Islet of Langerhans (tissue), 1 donor: Measurements from ENCODE around the gene IPO13.

Source experiments
- FAIRE-seq: peaks from one replicate; lab custom pipeline; 2011; peaks lifted over from hg19 to GRCh38; lab: Jason Lieb, UNC

Gene IPO13

GRCh38 chr1:43991200-43991475 lies 44.4 kb downstream of the IPO13 start:
- FAIRE-seq = no peak

DNA sequence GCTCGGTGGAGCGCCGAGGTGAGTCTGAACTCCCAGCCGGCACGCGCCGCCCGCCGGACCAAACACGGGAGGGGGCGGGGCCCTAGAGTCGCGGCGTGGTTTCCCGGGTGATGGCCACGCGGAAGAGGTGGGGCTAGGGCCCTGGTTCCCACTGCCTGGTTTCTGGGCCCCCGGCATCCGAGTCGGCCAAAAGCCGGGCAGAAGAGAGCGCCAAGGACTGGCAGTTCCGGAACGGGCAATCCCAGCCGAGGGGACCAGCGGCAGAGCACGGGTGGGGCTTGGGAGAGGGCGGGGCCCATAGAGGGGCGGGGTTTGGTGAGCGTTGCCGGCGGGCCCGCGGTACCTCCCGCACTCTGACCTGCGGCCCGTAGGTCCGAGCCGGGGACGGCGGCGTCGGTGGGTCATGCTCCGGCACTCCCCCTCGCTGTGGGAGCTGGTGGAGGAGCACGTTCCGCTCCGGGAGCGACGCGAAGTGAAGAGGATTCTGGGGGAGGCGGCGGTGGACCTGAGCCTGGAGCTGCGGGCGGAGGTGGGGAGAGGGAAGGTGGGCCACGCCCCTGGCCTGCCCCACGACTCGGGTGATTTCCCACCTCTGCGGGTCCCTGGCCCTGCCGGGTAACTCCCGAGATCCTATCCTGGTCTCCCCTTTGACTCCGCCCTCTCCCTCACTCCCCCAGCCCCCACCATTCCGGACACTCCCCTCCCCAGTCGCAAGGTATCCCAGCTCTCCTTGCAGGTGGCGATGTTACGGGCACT lies 44.9 kb downstream of the IPO13 start, which contains the start of gene CCDC24:
TSS of gene CCDC24 (plus strand) at position 124 of the 756 bp plus-strand sequence. CDS start at position 404, 280 bp downstream.
- peak; percentile 17 for FAIRE-seq

GRCh38 chr1:43992232-43992995 lies 45.7 kb downstream of the IPO13 start:
- FAIRE-seq = no peak

DNA sequence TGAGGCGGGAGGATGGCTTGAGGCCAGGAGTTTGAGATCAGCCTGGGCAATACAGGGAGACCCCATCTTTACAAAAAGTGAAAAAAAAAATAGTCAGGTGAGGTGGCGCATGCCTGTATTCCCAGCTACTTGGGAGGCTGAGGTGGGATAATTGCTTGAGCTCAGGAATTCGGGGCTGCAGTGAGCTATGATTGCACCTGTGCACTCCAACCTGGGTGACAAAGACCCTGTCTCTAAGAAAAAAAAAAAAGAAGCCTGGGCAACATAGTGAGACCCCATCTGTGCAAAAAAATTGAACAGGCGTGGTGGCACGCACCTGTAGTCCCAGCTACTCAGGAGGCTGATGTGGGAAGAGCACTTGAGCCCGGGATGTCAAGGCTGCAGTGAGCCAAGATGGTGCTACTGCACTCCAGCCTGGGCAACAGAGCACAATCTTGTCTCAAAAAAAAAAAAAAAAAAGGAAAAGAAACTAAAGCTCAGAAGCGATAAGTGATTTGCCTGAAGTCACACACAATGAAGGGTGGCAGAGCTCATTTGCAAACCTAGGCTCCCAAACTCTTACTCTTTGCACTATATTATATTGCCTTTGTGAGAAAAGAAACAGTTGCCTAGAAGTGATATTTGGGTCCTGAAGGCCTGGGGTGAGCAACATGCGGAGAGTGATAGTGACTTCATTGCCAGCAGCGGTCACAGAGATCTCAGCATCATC lies 46.6 kb downstream of the IPO13 start:
- no peak for FAIRE-seq

GRCh38 chr1:43994071-43994470 lies 47.3 kb downstream of the IPO13 start:
- FAIRE-seq = no peak

DNA sequence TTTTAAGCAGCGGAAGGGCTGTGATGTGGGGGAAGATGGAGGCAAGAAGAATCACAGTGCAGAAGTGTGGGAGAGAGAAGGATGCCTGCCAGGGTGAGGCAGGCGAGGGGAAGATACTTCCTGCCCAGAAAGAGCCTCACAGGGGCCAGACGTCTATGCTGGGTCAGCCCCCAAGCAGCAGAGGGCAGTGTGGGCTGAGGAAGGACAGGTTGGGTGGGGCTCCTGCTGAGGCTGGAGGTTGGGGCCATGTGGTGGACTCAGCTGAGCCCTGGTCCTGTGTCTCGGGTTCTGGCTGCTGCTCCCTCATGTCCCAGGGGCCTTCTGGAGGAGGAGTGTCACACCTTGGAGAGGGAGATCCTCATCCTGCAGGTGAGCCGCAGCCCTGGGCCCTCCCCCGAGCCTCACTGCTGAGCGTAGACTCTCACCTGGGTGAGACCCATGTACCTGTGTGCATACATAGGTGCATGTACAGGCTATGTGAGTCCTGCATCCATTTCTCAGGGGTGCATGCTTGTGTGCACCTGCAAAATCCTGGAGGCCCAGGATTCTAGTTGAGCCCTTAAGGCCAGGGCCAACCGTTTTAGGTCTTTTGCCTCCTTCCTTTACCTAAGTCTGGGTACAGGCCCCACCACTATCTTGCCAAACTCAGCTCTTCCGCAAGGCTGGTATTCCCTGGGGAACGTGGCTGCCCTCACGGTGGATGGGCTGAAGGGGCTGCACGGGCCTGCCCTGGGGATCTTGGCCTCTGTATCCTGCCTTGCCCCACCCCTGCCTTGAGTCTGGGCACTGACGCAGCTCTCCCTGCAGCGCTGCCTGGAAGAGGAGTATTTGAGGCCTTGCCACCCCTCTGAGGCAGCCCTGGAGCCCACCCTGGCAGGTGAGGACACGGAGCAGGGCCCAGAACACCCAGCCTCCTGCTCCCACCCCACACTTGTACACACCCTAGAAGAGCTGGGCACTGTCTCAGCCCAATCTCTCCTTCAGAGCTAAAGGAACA lies 48.3 kb downstream of the IPO13 start:
- FAIRE-seq = no peak

DNA sequence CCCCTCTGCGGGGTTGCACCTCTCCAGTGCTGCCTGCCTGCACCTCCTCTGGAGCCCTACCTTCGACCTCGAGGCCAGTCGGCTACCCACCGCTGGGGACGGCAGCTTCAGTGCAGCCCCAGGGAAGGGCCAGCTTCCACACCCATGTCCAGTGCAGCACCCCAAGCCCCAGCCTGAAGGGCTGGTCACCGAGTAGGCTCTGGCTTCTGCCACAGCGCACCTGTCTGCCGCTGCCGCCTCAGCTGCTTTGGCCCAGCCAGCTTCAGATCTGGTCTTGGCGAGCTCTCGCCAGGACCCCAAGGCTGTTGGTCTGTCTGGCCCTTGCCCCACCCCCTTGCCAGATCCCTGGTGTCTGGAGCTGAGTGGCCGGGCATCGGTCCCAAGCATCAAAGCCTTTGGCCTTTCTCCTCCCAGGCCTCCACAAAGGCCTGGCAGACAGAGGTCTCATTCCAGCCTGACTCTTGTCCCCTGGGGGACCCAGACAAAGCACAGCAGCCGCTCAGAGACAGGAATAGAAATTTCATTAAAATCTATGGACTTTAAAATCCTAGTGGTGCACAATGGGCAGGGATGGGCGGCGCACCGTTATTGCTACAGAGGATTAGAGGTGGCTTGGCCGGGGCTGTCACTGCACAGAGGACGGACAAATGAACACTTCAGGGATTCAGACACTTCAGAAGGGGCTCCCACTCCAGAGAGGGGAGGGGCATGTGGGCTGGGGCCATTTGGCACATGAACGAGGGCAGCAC lies 49.4 kb downstream of the IPO13 start:
- FAIRE-seq = no peak

DNA sequence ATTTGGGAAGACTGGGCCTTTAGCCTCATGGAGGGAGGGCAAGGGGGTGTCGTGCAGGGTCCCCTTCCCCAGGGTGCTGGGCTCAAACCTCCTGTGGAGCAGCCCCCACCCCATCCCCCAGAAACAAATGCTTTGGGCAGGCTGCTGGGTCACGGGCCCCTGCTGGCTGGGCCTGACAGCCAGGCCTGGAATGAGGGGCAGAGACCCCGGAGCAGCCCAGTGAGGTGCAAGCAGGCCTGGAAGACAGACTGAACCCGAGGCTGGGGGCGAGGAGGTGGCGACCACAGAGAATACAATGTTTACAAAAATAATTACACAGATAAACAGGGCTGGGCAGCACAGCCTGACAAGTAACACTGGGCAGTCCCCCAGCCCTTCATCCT lies 50.0 kb downstream of the IPO13 start:
- FAIRE-seq = no peak

DNA sequence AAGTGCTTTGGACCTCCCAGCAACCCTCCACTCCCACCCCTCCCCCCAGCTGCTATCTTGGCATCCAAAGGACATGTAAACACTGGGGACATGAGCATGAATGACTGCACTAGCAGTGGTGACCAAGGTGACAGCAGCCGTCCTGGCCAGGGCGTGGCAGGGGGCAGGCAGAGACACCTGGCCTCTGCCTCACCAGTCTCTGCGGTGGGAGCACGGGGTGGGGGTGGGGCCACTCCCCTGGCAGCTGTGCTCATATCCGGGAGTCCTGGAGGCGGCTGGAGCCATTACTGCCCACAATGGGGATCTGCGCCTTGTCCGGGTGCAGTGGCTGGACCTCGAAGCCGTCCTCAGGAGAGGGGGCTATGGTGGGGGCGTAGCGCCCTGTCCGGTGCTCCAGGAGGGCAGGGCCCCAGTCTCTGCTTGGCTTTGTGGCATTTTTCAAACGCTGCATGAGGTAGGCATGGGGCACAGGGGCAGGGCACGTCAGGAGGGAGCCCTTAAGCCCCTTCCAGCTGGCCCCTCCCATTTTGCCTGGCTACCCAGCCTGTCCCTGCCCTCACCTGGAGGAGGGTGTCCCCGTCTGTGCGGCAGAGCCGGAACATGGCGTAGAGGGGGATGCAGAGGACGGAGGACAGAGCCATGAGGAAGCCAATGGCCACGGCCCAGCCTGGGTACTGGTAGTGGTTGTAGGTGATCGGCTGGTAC lies 50.7 kb downstream of the IPO13 start:
- FAIRE-seq = no peak

DNA sequence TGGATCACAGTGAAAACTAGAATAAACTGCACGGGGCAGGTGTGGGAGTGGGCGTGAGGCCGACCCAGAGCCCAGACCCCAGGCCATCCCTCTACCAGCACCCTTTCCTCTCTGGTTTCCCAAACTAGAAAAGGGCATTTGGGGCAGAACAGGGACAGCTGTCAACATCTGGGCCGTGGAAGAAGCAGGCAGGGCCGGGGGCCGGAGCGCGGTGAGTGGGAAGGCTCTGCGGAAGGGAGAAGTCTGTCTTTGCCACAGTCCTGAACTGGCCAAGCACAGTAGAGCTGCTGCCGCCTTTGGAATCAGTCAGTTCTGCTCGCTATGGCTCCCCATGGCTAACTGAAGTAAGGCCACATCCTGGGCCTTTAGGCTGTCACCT lies 51.2 kb downstream of the IPO13 start:
- no peak for FAIRE-seq

GRCh38 chr1:43999455-43999854 lies 52.7 kb downstream of the IPO13 start:
- no peak for FAIRE-seq

- FAIRE-seq = no peak
These were observed 53.4 kb downstream of the IPO13 start for GRCh38 chr1:44000122-44000665.

- FAIRE-seq = no peak
These were observed 55.4 kb downstream of the IPO13 start for GRCh38 chr1:44002165-44002564.

GRCh38 chr1:44002606-44003157 lies 55.9 kb downstream of the IPO13 start:
- FAIRE-seq = no peak

GRCh38 chr1:44008259-44008658 lies 61.5 kb downstream of the IPO13 start:
- no peak for FAIRE-seq

DNA sequence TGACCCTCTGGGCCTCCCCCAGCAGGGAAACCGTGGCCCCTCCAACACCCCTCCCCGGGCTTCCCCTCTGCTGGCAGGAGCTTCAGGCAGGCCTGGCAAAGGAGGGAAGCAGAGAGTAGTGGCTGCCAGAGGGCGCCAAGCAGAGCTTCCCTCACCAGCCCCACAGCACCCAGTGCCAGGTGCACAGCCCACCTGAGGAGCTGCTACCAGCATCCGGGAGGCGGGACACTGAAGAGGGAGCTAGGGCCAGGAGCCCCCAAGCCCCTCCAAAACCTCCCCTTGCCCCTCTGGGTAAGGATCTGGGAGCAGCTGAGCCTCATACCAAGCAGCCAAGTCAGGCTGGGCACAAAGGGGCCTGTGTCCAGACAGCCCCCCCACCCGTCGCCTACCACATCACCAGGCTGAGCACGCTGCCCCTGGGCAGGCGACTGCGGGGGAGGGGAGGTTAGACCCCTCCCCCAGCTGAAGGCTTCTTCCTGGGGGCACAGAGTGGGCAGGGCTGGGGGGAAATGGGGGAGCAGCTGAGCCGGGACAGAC lies 64.3 kb downstream of the IPO13 start:
- FAIRE-seq = no peak

DNA sequence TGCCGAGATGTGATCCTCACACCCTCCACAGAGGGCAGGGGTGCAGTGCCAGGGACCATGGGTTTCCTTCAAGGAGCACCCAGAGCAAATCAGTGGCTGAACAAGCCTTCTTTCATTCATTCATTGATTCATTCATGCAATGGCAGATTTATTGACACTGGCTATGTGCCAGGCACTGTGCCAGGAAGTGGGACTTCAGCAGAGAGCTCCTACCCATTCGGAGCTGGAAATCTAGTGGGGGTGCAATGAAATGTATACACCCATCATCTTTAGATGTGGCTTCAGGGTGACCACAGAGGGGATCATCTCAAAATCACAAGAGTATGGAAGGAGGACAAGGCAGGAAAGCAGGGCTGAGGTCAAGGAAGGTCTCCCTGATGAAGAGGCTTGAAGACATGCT lies 65.7 kb downstream of the IPO13 start:
- FAIRE-seq = no peak

DNA sequence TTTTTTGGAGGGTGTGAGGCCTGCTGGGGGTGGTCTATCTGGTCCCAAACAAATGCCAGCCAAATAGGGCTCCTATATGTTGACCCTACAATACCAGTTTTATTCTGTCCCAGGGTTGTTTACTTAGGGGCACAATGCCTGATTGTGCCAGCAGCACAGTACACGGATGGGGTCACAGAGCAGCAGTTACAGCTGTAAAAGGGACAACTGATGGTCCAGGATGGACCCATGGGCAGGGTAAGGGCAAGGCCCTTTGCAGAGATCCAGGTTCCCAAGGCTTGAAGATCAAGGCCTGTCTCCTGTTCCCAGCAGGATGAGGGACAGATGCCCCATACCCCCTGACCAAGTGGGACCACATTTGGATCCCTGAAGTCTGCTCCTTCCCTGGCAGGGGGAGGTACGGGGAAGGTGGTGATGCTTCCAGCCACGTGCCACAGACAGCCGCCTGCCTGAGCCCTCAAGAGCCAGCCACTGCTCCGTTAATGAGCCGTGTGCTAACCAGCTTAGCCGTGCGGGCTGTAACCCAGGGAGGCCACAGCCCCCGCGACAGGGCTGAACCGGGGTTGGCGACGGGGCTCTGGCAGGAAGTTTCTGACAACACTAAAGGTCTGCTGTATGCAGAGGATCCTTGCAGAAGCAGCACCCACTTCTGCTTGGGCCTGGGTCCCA lies 66.3 kb downstream of the IPO13 start:
- FAIRE-seq = peak; percentile 17

- no peak for FAIRE-seq
These were observed 67.2 kb downstream of the IPO13 start for GRCh38 chr1:44013949-44014348.
